ENCODE data around the gene SKAP1.

SKAP1 gene

GRCh38 chr17:48084932-48085331 lies 345.1 kb downstream of the SKAP1 start:
- TF ChIP-seq CTCF (IDR thresholded peaks at IDR 0.05; ENCODE audit: low read depth, low read length): no peak
- no peak overlapping the region for H3K4me3 ChIP-seq (ENCODE audit: low read depth, low read length)
- no peak for DNase-seq (ENCODE audit: low read depth, low spot score)
- in situ Hi-C loops (cut with HindIII; ENCODE audit: low sequenced_read_pairs): no loop called here

Data from astrocyte of the spinal cord (primary cell).